ENCODE data around the gene SNAPC5. TPM values are rescaled to one million over a fixed set of nuclear protein-coding genes. Genes with fewer than 3 reads are reported as not detected.

Gene SNAPC5
- total and polyA plus RNA-seq, 12 donors, result 28.5 to 48.8 (median 33.9) TPM

DNA sequence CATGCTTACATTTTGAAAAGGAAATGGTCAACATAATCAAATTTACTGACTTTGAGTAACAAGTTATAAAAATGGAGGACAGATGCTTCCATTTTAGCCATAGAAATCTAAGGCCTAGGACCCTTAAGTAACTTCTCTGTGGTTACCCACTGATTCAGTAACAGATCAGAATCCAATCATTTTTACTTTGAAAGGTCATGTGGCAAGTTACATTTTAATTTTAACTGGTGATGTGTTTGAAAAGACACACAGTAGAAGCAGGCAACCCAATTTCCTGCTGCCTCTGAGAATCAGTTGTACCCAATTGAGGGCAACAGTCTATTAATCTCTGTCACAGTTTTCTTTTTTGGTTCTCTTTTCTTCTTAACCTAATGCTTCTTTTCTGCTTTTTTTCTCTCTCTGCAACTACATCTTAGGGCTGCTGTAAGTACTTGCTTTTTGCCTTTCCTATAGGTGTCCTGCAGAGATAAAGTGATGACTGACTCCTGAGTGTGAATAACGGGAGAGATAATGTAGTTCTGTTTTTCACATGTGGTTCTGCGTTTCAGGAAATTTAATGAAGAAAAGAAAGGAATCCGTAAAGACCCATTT lies 10.8 kb upstream of the SNAPC5 start:
- ATAC-seq, result no peak
- Histone ChIP-seq H3K9me3 (no peaks in the 10 kb centered on the region), H3K4me3 (no peak overlapping the region), H3K4me1 (peaks cover 0 to 18% (median 16%) of the 10 kb centered on the region in 9 donors), H3K36me3 (peaks cover 0 to 17% (median 0%) of the 10 kb centered on the region in 9 donors), H3K27me3 (no peaks in the 10 kb centered on the region), H3K27ac (no peak overlapping the region)
- TF ChIP-seq, protein P1, sequence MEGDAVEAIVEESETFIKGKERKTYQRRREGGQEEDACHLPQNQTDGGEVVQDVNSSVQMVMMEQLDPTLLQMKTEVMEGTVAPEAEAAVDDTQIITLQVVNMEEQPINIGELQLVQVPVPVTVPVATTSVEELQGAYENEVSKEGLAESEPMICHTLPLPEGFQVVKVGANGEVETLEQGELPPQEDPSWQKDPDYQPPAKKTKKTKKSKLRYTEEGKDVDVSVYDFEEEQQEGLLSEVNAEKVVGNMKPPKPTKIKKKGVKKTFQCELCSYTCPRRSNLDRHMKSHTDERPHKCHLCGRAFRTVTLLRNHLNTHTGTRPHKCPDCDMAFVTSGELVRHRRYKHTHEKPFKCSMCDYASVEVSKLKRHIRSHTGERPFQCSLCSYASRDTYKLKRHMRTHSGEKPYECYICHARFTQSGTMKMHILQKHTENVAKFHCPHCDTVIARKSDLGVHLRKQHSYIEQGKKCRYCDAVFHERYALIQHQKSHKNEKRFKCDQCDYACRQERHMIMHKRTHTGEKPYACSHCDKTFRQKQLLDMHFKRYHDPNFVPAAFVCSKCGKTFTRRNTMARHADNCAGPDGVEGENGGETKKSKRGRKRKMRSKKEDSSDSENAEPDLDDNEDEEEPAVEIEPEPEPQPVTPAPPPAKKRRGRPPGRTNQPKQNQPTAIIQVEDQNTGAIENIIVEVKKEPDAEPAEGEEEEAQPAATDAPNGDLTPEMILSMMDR (IDR thresholded peaks at IDR 0.05), result no peak
- no peak for DNase-seq
- WGBS, 2 donors, result 86 to 88% methylated on average over 3 of the region's 3 CpGs
- intact Hi-C loops (cut with DNase I), result no loop called here

DNA sequence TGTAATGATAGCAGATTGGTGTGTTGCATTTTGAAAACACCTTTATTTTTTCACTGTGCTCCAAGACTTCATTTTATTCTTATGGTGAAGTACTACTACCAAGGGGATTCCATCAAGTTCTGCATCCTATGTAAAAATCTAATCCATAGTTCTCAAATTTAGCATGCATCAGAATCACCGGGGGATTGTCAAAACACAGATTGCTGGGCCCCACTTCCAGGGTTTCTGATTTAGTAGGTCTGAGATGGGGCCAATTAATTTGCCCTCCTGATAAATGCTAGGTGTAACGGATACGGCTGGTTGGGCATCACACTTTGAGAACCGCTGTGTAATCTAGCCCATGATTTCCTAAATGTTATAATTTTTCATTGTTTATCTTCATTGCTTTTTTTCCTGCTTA lies 8.3 kb upstream of the SNAPC5 start:
- Histone ChIP-seq H3K9me3 (no peaks in the 10 kb centered on the region), H3K36me3 (peaks cover 0 to 36% (median 19%) of the 10 kb centered on the region in 9 donors), H3K27ac (peak overlapping the region in 4 of 10 donors; percentile 93 to 98 (median 95)), H3K4me3 (peak overlapping the region in 9 of 10 donors; percentile 57 to 99 (median 85)), H3K27me3 (no peaks in the 10 kb centered on the region), H3K4me1 (peaks cover 5 to 42% (median 27%) of the 10 kb centered on the region in 9 donors)
- ATAC-seq (no peak), DNase-seq (no peak)
- WGBS, 2 donors, result 38 to 48% methylated on average over 4 of the region's 4 CpGs
- TF ChIP-seq, protein P1 (IDR thresholded peaks at IDR 0.05), result no peak
- intact Hi-C loops (cut with DNase I), result no loop called here

DNA sequence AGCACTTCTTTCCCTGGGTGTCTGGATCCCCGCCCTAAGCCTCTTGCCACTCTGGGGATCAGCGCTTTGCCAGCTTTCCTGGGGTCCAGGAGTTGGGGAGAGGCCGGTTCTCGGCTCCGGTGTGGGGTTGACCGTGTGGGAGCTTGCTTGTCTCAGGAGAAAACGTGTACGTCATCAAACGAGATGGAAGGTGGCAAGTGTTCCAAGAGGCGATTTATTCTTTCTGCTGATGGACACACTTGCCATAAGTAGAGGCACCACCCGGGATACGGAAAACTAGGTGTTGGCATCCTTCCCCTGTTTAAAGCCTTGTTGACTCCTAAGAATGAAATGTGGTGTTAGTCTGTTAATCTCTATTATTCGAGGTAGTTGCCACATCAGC lies 7.9 kb upstream of the SNAPC5 start:
- TF ChIP-seq, protein P1 (IDR thresholded peaks at IDR 0.05), result no peak
- Histone ChIP-seq H3K27me3 (no peaks in the 10 kb centered on the region), H3K4me1 (peaks cover 5 to 42% (median 27%) of the 10 kb centered on the region in 9 donors), H3K4me3 (peak overlapping the region; percentile 57 to 99 (median 86)), H3K36me3 (peaks cover 0 to 40% (median 23%) of the 10 kb centered on the region in 9 donors), H3K9me3 (no peaks in the 10 kb centered on the region), H3K27ac (peak overlapping the region in 9 of 10 donors; percentile 89 to 98 (median 94))
- intact Hi-C loops (cut with DNase I), result no loop called here
- ATAC-seq, result peak in 3 of 8 donors; percentile 2 to 48 (median 29)
- 1 to 2% methylated on average over 13 of the region's 13 CpGs for WGBS, 2 donors
- DNase-seq, result no peak

DNA sequence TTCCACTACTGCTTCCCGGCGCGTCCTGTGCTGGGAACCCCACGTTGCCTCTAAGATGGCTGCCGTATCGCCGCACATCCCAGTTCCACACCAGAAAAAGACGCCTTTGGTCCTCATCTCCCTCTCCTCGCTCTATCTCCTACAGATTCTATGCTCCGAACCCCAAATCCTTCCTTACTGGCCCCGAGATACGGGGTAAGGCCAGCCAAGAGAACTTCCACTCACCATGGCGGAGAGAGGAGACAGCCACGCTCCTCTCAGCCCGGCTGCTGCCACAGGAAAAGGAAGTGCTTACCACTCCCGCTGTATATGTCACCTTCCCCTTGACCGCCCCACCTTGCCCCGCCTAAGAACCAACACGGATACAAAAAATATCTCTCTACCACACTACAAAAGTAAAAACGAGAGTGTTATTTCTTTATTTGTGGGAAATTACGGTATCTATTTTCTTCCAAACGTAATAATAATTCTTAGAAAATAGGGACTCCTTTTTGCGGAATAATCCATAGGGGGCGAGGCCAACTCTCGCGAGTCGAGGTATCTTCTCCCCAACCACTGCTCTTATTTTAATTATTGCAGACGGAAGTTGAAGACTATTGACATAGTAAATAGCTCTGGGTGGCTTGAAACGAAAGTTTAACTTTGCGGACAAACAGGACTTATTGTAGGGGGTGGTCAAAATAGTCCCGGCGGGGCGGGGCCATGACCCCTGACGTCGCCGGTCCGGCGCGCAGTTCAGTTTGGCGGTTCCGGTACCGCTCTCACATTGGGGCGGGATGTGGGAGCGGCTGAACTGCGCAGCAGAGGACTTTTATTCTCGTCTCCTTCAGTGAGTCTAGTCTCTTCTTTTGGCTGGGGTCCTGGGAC lies 7.2 kb upstream of the SNAPC5 start, which contains the start of the genes RPL4 and ZWILCH:
RPL4 (minus strand) TSS at position 293 of the 867 bp plus-strand sequence; CDS start at position 228, 65 bp downstream.
ZWILCH (plus strand) TSS at position 764 of the 867 bp plus-strand sequence; CDS start at position 777, 13 bp downstream.
- intact Hi-C loops (cut with DNase I), result no loop called here
- peak; percentile 79 to 82 for DNase-seq
- 0% methylated on average over 46 of the region's 46 CpGs for WGBS, 2 donors

More for the DNA sequence above, 7.2 kb upstream of the SNAPC5 start, which contains the start of the genes RPL4 and ZWILCH:
- ATAC-seq, result peak; percentile 92 to 97 (median 96)
- H3K27me3 ChIP-seq, result no peaks in the 10 kb centered on the region
- peak within 1 kb of the TSS; percentile 80 to 98 (median 94) for H3K27ac ChIP-seq
- peaks cover 5 to 42% (median 27%) of the 10 kb centered on the region in 9 donors for H3K4me1 ChIP-seq
- H3K4me3 ChIP-seq, result peak within 1 kb of the TSS; percentile 57 to 99 (median 86)
- TF ChIP-seq, protein P1 (IDR thresholded peaks at IDR 0.05), result peak in 1 of 9 donors; percentile 12
- H3K9me3 ChIP-seq, result no peaks in the 10 kb centered on the region
- peaks cover 0 to 46% (median 30%) of the 10 kb centered on the region in 9 donors for H3K36me3 ChIP-seq
